ENCODE measurements around the gene RBP2. TPM values are rescaled to one million over a fixed set of nuclear protein-coding genes. Genes with fewer than 3 reads are reported as not detected.

The RBP2 gene
- total RNA-seq, 1 donor from 2014 or later, result not detected

GRCh38 chr3:139470199-139470598 is 6.1 kb downstream of the RBP2 start:
- no peaks in the 10 kb centered on the region for H3K36me3 Mint-ChIP-seq (ENCODE audit: insufficient read depth)
- H3K27me3 Mint-ChIP-seq, result no peaks in the 10 kb centered on the region
- H3K4me1 Mint-ChIP-seq (ENCODE audit: low read depth), result no peaks in the 10 kb centered on the region
- DNase-seq (ENCODE audit: low spot score, unreplicated experiment), result no peak
- TF ChIP-seq CTCF (IDR thresholded peaks at IDR 0.05; ENCODE audit: unreplicated experiment), result no peak
- H3K27ac Mint-ChIP-seq, result no peak overlapping the region
- no peak overlapping the region for H3K4me3 Mint-ChIP-seq (ENCODE audit: low read depth)
- H3K9me3 Mint-ChIP-seq (ENCODE audit: low read depth), result no peaks in the 10 kb centered on the region

GRCh38 chr3:139468399-139468798 is 7.9 kb downstream of the RBP2 start:
- Mint-ChIP-seq H3K27me3 (no peaks in the 10 kb centered on the region), H3K4me1 (ENCODE audit: low read depth) (no peaks in the 10 kb centered on the region), H3K27ac (no peak overlapping the region), H3K36me3 (ENCODE audit: insufficient read depth) (no peaks in the 10 kb centered on the region), H3K4me3 (ENCODE audit: low read depth) (no peak overlapping the region), H3K9me3 (ENCODE audit: low read depth) (no peaks in the 10 kb centered on the region)
- no peak for TF ChIP-seq CTCF (IDR thresholded peaks at IDR 0.05; ENCODE audit: unreplicated experiment)
- DNase-seq (ENCODE audit: low spot score, unreplicated experiment), result no peak

GRCh38 chr3:139466360-139466759 is 10.0 kb downstream of the RBP2 start:
- H3K36me3 Mint-ChIP-seq (ENCODE audit: insufficient read depth), result no peaks in the 10 kb centered on the region
- no peak overlapping the region for H3K4me3 Mint-ChIP-seq (ENCODE audit: low read depth)
- TF ChIP-seq CTCF (IDR thresholded peaks at IDR 0.05; ENCODE audit: unreplicated experiment), result no peak
- DNase-seq (ENCODE audit: low spot score, unreplicated experiment), result no peak
- peaks cover 10% of the 10 kb centered on the region for H3K4me1 Mint-ChIP-seq (ENCODE audit: low read depth)
- H3K27ac Mint-ChIP-seq, result no peak overlapping the region
- no peaks in the 10 kb centered on the region for H3K27me3 Mint-ChIP-seq
- H3K9me3 Mint-ChIP-seq (ENCODE audit: low read depth), result no peaks in the 10 kb centered on the region

- Mint-ChIP-seq H3K27me3 (no peaks in the 10 kb centered on the region), H3K36me3 (ENCODE audit: insufficient read depth) (no peaks in the 10 kb centered on the region), H3K4me3 (ENCODE audit: low read depth) (no peak overlapping the region), H3K27ac (peak overlapping the region; percentile 34), H3K4me1 (ENCODE audit: low read depth) (peaks cover 10% of the 10 kb centered on the region), H3K9me3 (ENCODE audit: low read depth) (no peaks in the 10 kb centered on the region)
- no peak for DNase-seq (ENCODE audit: low spot score, unreplicated experiment)
- TF ChIP-seq CTCF (IDR thresholded peaks at IDR 0.05; ENCODE audit: unreplicated experiment), result no peak
These were observed 10.7 kb downstream of the RBP2 start for GRCh38 chr3:139465636-139466035.

GRCh38 chr3:139463466-139463865 is 12.8 kb downstream of the RBP2 start:
- no peaks in the 10 kb centered on the region for H3K27me3 Mint-ChIP-seq
- no peak overlapping the region for H3K27ac Mint-ChIP-seq
- no peak for DNase-seq (ENCODE audit: low spot score, unreplicated experiment)
- H3K36me3 Mint-ChIP-seq (ENCODE audit: insufficient read depth), result no peaks in the 10 kb centered on the region
- peaks cover 13% of the 10 kb centered on the region for H3K4me1 Mint-ChIP-seq (ENCODE audit: low read depth)
- no peak for TF ChIP-seq CTCF (IDR thresholded peaks at IDR 0.05; ENCODE audit: unreplicated experiment)
- H3K4me3 Mint-ChIP-seq (ENCODE audit: low read depth), result no peak overlapping the region
- H3K9me3 Mint-ChIP-seq (ENCODE audit: low read depth), result no peaks in the 10 kb centered on the region

Data from progenitor cell of endocrine pancreas (in vitro differentiated cells).